HG03196 (cell line): ENCODE data around the gene LYPD6.
A peak's percentile ranks its signal among the peaks of the same experiment; 100 is the strongest.
"Not testable (repeated sequence)": the region's sequence is repeated elsewhere in the genome, so short reads cannot be mapped to it uniquely, and the experiment has no call there.

ENCODE experiments used
- ATAC-seq: cut with Tn5 transposase; IDR thresholded peaks from one replicate; pipeline ENCODE4 v1.9.1; 2021; ENCODE audit not compliant: unreplicated experiment

Gene LYPD6

GRCh38 chr2:149330127-149331022, at the start of gene LYPD6:
LYPD6 (plus strand) TSS chr2:149330587; CDS start chr2:149437709, 107,122 bp downstream.
- ATAC-seq = peak; percentile 58

GRCh38 chr2:149281441-149281840, 48.9 kb upstream of the LYPD6 start:
- no peak for ATAC-seq

GRCh38 chr2:149290662-149291061, 39.7 kb upstream of the LYPD6 start:
- no peak for ATAC-seq

- ATAC-seq = no peak
These were observed 38.5 kb upstream of the LYPD6 start for GRCh38 chr2:149291881-149292280.

- ATAC-seq = no peak
These were observed 34.4 kb upstream of the LYPD6 start for GRCh38 chr2:149296031-149296430.

- no peak for ATAC-seq
These were observed 23.4 kb upstream of the LYPD6 start for GRCh38 chr2:149307014-149307413.

GRCh38 chr2:149310349-149310748, 20.0 kb upstream of the LYPD6 start:
- ATAC-seq = no peak

- no peak for ATAC-seq
These were observed 18.3 kb upstream of the LYPD6 start for GRCh38 chr2:149312039-149312438.

- ATAC-seq = peak; percentile 93
These were observed 16.8 kb upstream of the LYPD6 start for GRCh38 chr2:149313512-149313972.

- ATAC-seq = no peak
These were observed 15.7 kb upstream of the LYPD6 start for GRCh38 chr2:149314687-149315086.

GRCh38 chr2:149315461-149315860, 14.9 kb upstream of the LYPD6 start:
- no peak for ATAC-seq

GRCh38 chr2:149318566-149318965, 11.8 kb upstream of the LYPD6 start:
- not testable (repeated sequence) for ATAC-seq

GRCh38 chr2:149320362-149320761, 10.0 kb upstream of the LYPD6 start:
- no peak for ATAC-seq

- no peak for ATAC-seq
These were observed 1.3 kb upstream of the LYPD6 start for GRCh38 chr2:149329068-149329467.

- ATAC-seq = no peak
These were observed 779 bp upstream of the LYPD6 start for GRCh38 chr2:149329489-149330126.

GRCh38 chr2:149331023-149331400, 625 bp downstream of the LYPD6 start:
- ATAC-seq = no peak

- ATAC-seq = no peak
These were observed 2.0 kb downstream of the LYPD6 start for GRCh38 chr2:149332364-149332763.

GRCh38 chr2:149333636-149334035, 3.2 kb downstream of the LYPD6 start:
- no peak for ATAC-seq

- no peak for ATAC-seq
These were observed 3.8 kb downstream of the LYPD6 start for GRCh38 chr2:149334156-149334555.

- no peak for ATAC-seq
These were observed 8.9 kb downstream of the LYPD6 start for GRCh38 chr2:149339324-149339723.

- ATAC-seq = no peak
These were observed 12.1 kb downstream of the LYPD6 start for GRCh38 chr2:149342509-149342908.

GRCh38 chr2:149344105-149344504, 13.7 kb downstream of the LYPD6 start:
- ATAC-seq = no peak
